HepG2 (cell line): Measurements from ENCODE around the gene MADD. TPM values are rescaled to one million over a fixed set of nuclear protein-coding genes. Genes with fewer than 3 reads are reported as not detected.

Source experiments
- AKAP8 ChIP-seq: sonication (generic); formaldehyde crosslinking; IDR thresholded peaks from 2 replicates; pipeline ENCODE4 v1.5.1; 2020; ENCODE audit warnings: mild to moderate bottlenecking, missing genetic modification reagents
- CEBPG ChIP-seq: IDR thresholded peaks from 2 replicates; pipeline ENCODE4 v1.6.1; 2016
- ELF3 ChIP-seq: IDR thresholded peaks from 2 replicates; pipeline ENCODE4 v1.6.1; 2016; ENCODE audit warnings: missing genetic modification reagents, missing compliant biosample characterization
- ESRRA ChIP-seq: sonication (generic); formaldehyde crosslinking; IDR thresholded peaks from 2 replicates; pipeline ENCODE4 v1.5.1; 2020; ENCODE audit warnings: mild to moderate bottlenecking, low read depth, missing genetic modification reagents
- FOSL2 ChIP-seq: sonication (generic); formaldehyde crosslinking; IDR thresholded peaks from 2 replicates; pipeline ENCODE4 v1.4.0; 2020; ENCODE audit warnings: missing genetic modification reagents
- GFI1 ChIP-seq: sonication (generic); formaldehyde crosslinking; IDR thresholded peaks from 2 replicates; pipeline ENCODE4 v1.5.0; 2020; ENCODE audit warnings: missing genetic modification reagents, mild to moderate bottlenecking, borderline replicate concordance
- GMEB2 ChIP-seq: IDR thresholded peaks from 2 replicates; pipeline ENCODE4 v1.6.1; 2016; ENCODE audit warnings: missing biosample characterization, missing genetic modification reagents, low read depth
- HDAC2 ChIP-seq: sonication (generic); formaldehyde crosslinking; IDR thresholded peaks from 2 replicates; pipeline ENCODE4 v1.4.0; 2020; ENCODE audit warnings: missing genetic modification reagents
- IKZF5 ChIP-seq: IDR thresholded peaks from 2 replicates; pipeline ENCODE4 v1.6.1; 2018; ENCODE audit warnings: missing genetic modification reagents, mild to moderate bottlenecking, missing compliant biosample characterization
- KLF15 ChIP-seq: sonication (generic); formaldehyde crosslinking; IDR thresholded peaks from 2 replicates; pipeline ENCODE4 v1.8.1; 2023; ENCODE audit warnings: borderline replicate concordance, mild to moderate bottlenecking, inconsistent platforms, missing genetic modification reagents, mixed read lengths
- MEIS1 ChIP-seq: sonication (generic); formaldehyde crosslinking; IDR thresholded peaks from 2 replicates; pipeline ENCODE4 v1.9.0; 2021; ENCODE audit warnings: mild to moderate bottlenecking, missing genetic modification reagents, moderate library complexity, borderline replicate concordance
- NFE2L2 ChIP-seq: fragments of 150-350 bp; IDR thresholded peaks from 2 replicates; pipeline ENCODE4 v1.6.1; 2014; ENCODE audit warnings: low read length
- REXO4 ChIP-seq: sonication (generic); formaldehyde crosslinking; IDR thresholded peaks from 2 replicates; pipeline ENCODE4 v1.8.0; 2022; ENCODE audit warnings: missing genetic modification reagents, mild to moderate bottlenecking, borderline replicate concordance
- SIX1 ChIP-seq: sonication (generic); formaldehyde crosslinking; IDR thresholded peaks from 2 replicates; pipeline ENCODE4 v1.4.0; 2020; ENCODE audit warnings: missing genetic modification reagents, borderline replicate concordance
- SP2 ChIP-seq: sonication (generic); formaldehyde crosslinking; IDR thresholded peaks from 2 replicates; pipeline ENCODE4 v1.5.1; 2020; ENCODE audit warnings: mild to moderate bottlenecking, missing genetic modification reagents
- ZBTB37 ChIP-seq: sonication (generic); formaldehyde crosslinking; IDR thresholded peaks from 2 replicates; pipeline ENCODE4 v1.4.0; 2020; ENCODE audit warnings: mild to moderate bottlenecking, missing genetic modification reagents
- ZNF160 ChIP-seq: sonication (generic); formaldehyde crosslinking; IDR thresholded peaks from 2 replicates; pipeline ENCODE4 v1.8.0; 2022; ENCODE audit warnings: mild to moderate bottlenecking, inconsistent platforms, missing genetic modification reagents
- ZNF18 ChIP-seq: sonication (generic); formaldehyde crosslinking; IDR thresholded peaks from 2 replicates; pipeline ENCODE4 v1.8.0; 2022; ENCODE audit warnings: mild to moderate bottlenecking, missing genetic modification reagents; ENCODE audit not compliant: insufficient replicate concordance
- ZNF460 ChIP-seq: sonication (generic); formaldehyde crosslinking; IDR thresholded peaks from 2 replicates; pipeline ENCODE4 v1.5.1; 2020; ENCODE audit warnings: missing genetic modification reagents, mild to moderate bottlenecking, borderline replicate concordance
- ZNF564 ChIP-seq: sonication (generic); formaldehyde crosslinking; IDR thresholded peaks from 2 replicates; pipeline ENCODE4 v1.8.1; 2023; ENCODE audit warnings: mild to moderate bottlenecking, missing genetic modification reagents
- polyA plus RNA-seq, 8 experiments: library from polyadenylated mRNA; depleted of rRNA in 3 of 8; stranded (reverse) in 7 of 8; unstranded in 1 of 8; fragments of >200 nt; fragmentation: Illumina TruSeq in 4 of 8; extraction: Trizol in 4 of 8; gene quantifications; 2 replicates each; pipeline versions ENCODE4 v1.2.1 to v1.2.3, GENCODE V29; 2011 to 2016; ENCODE audit warnings: low read depth in 4 of 8, missing spikeins in 1 of 8, mixed read lengths in 1 of 8; ENCODE audit not compliant: insufficient read depth in 1 of 8
- total RNA-seq, 5 experiments: library from RNA; depleted of rRNA; stranded (reverse); fragments of >200 nt; fragmentation: Illumina TruSeq; extraction: Trizol; gene quantifications; 2 replicates each; pipeline ENCODE4 v1.2.3, GENCODE V29; 2016; ENCODE audit warnings: low read depth in 1 of 5

Gene MADD
- total and polyA plus RNA-seq, 2 of the 13 experiments (the other 11 are each of a cell fraction or from before 2014, with no cell fraction given): 18.0 to 29.2 TPM

GRCh38 chr11:47220401-47220821 lies 49.5 kb upstream of the MADD start (continued):
- TF ChIP-seq GMEB2 (CRISPR knock-in tag) (no peak), KLF15 (no peak), REXO4 (CRISPR knock-in tag) (no peak), FOSL2 (CRISPR knock-in tag) (peak; percentile 30; the same call in 1 of the 2 replicates), ZBTB37 (CRISPR knock-in tag) (no peak), ZNF160 (CRISPR knock-in tag) (no peak), SIX1 (CRISPR knock-in tag) (no peak), SP2 (CRISPR knock-in tag) (no peak), GFI1 (peak; percentile 48; the same call in 1 of the 2 replicates), ESRRA (CRISPR knock-in tag) (no peak), NFE2L2 (no peak), MEIS1 (CRISPR knock-in tag) (no peak), ZNF564 (CRISPR knock-in tag) (no peak), AKAP8 (no peak), IKZF5 (CRISPR knock-in tag) (no peak), ZNF460 (CRISPR knock-in tag) (no peak), HDAC2 (CRISPR knock-in tag) (no peak), ZNF18 (CRISPR knock-in tag) (no peak), CEBPG (peak; percentile 46; the same call in 1 of the 2 replicates), ELF3 (CRISPR knock-in tag) (no peak)
